Measurements from ENCODE around the gene YPEL2.

- TF ChIP-seq POLR2A (IDR thresholded peaks at IDR 0.05; ENCODE audit: low read depth, low read length) (no peak), CTCF (IDR thresholded peaks at IDR 0.05; ENCODE audit: extremely low read depth in 1 of 2, insufficient read depth in 1 of 2, low read depth in 1 of 2, low read length in 2 of 2) (no peak), POLR2AphosphoS5 (IDR thresholded peaks at IDR 0.05; ENCODE audit: insufficient read depth, low read depth, low read length) (no peak), MAX (IDR thresholded peaks at IDR 0.05; ENCODE audit: insufficient read depth, insufficient read length) (no peak), MYC (IDR thresholded peaks at IDR 0.05; ENCODE audit: low read depth, low read length) (no peak), JUN (IDR thresholded peaks at IDR 0.05; ENCODE audit: borderline replicate concordance, insufficient read depth, insufficient read length, low read depth) (peak; percentile 31), EZH2 (IDR thresholded peaks at IDR 0.05; ENCODE audit: borderline replicate concordance, low read depth, low read length, severe bottlenecking) (no peak), FOS (IDR thresholded peaks at IDR 0.05; ENCODE audit: borderline replicate concordance, insufficient read depth, low read length) (peak; percentile 34), GATA2 (IDR thresholded peaks at IDR 0.05; ENCODE audit: insufficient read depth, insufficient read length, low read depth, low read length) (no peak)
Observed at GRCh38 chr17:59361916-59362810, 30.7 kb downstream of the YPEL2 start.
